ENCODE data around the gene GPRC5D. TPM values are rescaled to one million over a fixed set of nuclear protein-coding genes. Genes with fewer than 3 reads are reported as not detected.
A peak's percentile ranks its signal among the peaks of the same experiment; 100 is the strongest.

Gene GPRC5D
- polyA plus RNA-seq, 1 experiment, result not detected

GRCh38 chr12:12997156-12997555 lies 45.2 kb upstream of the GPRC5D start:
- CTCF ChIA-PET, result interaction anchor here (0.8 to 1.7 kb wide), 3 partner anchors 81 to 215 kb away, joined by 3 to 11 read pairs (median 5); no protein-coding TSS in a partner anchor
- Histone ChIP-seq H3K9me3 (ENCODE audit: control insufficient read depth, insufficient read depth, low read length) (no peaks in the 10 kb centered on the region; the same call in 1 of the 2 replicates), H3K27me3 (ENCODE audit: control insufficient read depth, insufficient read depth, low read length) (no peaks in the 10 kb centered on the region), H3K4me3 (ENCODE audit: low read depth, low read length) (no peak overlapping the region), H3K27ac (ENCODE audit: low read depth, low read length) (no peak overlapping the region)
- POLR2A ChIA-PET, result interaction anchor here (0.5 to 1.1 kb wide), 3 partner anchors 16 to 271 kb away, joined by 3 to 12 read pairs (median 5); no protein-coding TSS in a partner anchor
- DNase-seq (ENCODE audit: low read depth, low spot score), result no peak
- TF ChIP-seq CTCF (IDR thresholded peaks at IDR 0.05; ENCODE audit: low read depth, low read length), result no peak

GRCh38 chr12:12996209-12996608 lies 44.2 kb upstream of the GPRC5D start:
- DNase-seq (ENCODE audit: low read depth, low spot score), result no peak
- no peak for TF ChIP-seq CTCF (IDR thresholded peaks at IDR 0.05; ENCODE audit: low read depth, low read length)
- H3K27ac ChIP-seq (ENCODE audit: low read depth, low read length), result no peak overlapping the region
- ChIA-PET CTCF (interaction anchor here (1.7 kb wide), 1 partner anchor 216 kb away, joined by 11 read pairs; no protein-coding TSS in a partner anchor), POLR2A (interaction anchor here (1.1 kb wide), 2 partner anchors 15 to 104 kb away, joined by 3 to 5 read pairs; no protein-coding TSS in a partner anchor)
- no peaks in the 10 kb centered on the region for H3K27me3 ChIP-seq (ENCODE audit: control insufficient read depth, insufficient read depth, low read length)
- no peak overlapping the region for H3K4me3 ChIP-seq (ENCODE audit: low read depth, low read length)
- no peaks in the 10 kb centered on the region; the same call in 1 of the 2 replicates for H3K9me3 ChIP-seq (ENCODE audit: control insufficient read depth, insufficient read depth, low read length)

GRCh38 chr12:12995088-12995487 lies 43.1 kb upstream of the GPRC5D start:
- TF ChIP-seq CTCF (IDR thresholded peaks at IDR 0.05; ENCODE audit: low read depth, low read length), result no peak
- Histone ChIP-seq H3K9me3 (ENCODE audit: control insufficient read depth, insufficient read depth, low read length) (no peaks in the 10 kb centered on the region; the same call in 1 of the 2 replicates), H3K27ac (ENCODE audit: low read depth, low read length) (no peak overlapping the region), H3K4me3 (ENCODE audit: low read depth, low read length) (no peak overlapping the region), H3K27me3 (ENCODE audit: control insufficient read depth, insufficient read depth, low read length) (no peaks in the 10 kb centered on the region)
- no peak for DNase-seq (ENCODE audit: low read depth, low spot score)
- CTCF ChIA-PET, result interaction anchor here (1.3 to 6.8 kb wide), 3 partner anchors 11 to 261 kb away, joined by 3 to 39 read pairs (median 7); no protein-coding TSS in a partner anchor
- POLR2A ChIA-PET, result no interaction called here

GRCh38 chr12:12993367-12993766 lies 41.4 kb upstream of the GPRC5D start:
- Histone ChIP-seq H3K9me3 (ENCODE audit: control insufficient read depth, insufficient read depth, low read length) (no peaks in the 10 kb centered on the region), H3K27me3 (ENCODE audit: control insufficient read depth, insufficient read depth, low read length) (no peaks in the 10 kb centered on the region), H3K27ac (ENCODE audit: low read depth, low read length) (peak overlapping the region; percentile 92), H3K4me3 (ENCODE audit: low read depth, low read length) (peak overlapping the region; percentile 47)
- ChIA-PET CTCF (interaction anchor here (0.6 to 6.8 kb wide), 4 partner anchors 48 to 256 kb away, joined by 3 to 39 read pairs (median 5); no protein-coding TSS in a partner anchor), POLR2A (interaction anchor here (1.5 kb wide), 1 partner anchor 14 kb away, joined by 3 read pairs; no protein-coding TSS in a partner anchor)
- TF ChIP-seq CTCF (IDR thresholded peaks at IDR 0.05; ENCODE audit: low read depth, low read length), result no peak
- DNase-seq (ENCODE audit: low read depth, low spot score), result no peak

GRCh38 chr12:12992418-12993130 lies 40.6 kb upstream of the GPRC5D start:
- Histone ChIP-seq H3K27ac (ENCODE audit: low read depth, low read length) (peak overlapping the region; percentile 92), H3K27me3 (ENCODE audit: control insufficient read depth, insufficient read depth, low read length) (no peaks in the 10 kb centered on the region), H3K4me3 (ENCODE audit: low read depth, low read length) (peak overlapping the region; percentile 44), H3K9me3 (ENCODE audit: control insufficient read depth, insufficient read depth, low read length) (no peaks in the 10 kb centered on the region)
- no peak for TF ChIP-seq CTCF (IDR thresholded peaks at IDR 0.05; ENCODE audit: low read depth, low read length)
- ChIA-PET POLR2A (interaction anchor here (0.6 to 1.5 kb wide), 4 partner anchors 8 to 98 kb away, joined by 3 to 4 read pairs (median 3); no protein-coding TSS in a partner anchor), CTCF (interaction anchor here (0.6 to 6.8 kb wide), 7 partner anchors 16 to 263 kb away, joined by 3 to 39 read pairs (median 6); no protein-coding TSS in a partner anchor)
- peak; percentile 93 for DNase-seq (ENCODE audit: low read depth, low spot score)

Measured in AG04450 (cell line).